Astrocyte (in vitro differentiated cells and primary cell): ENCODE data around the gene EOLA1. TPM values are rescaled to one million over a fixed set of nuclear protein-coding genes. Genes with fewer than 3 reads are reported as not detected.

ENCODE experiments used
- DNase-seq: peaks from one replicate; pipeline ENCODE4 v3.0.0-alpha.2; 2010; ENCODE audit warnings: low read depth
- FAIRE-seq: peaks from 2 replicates; lab custom pipeline; 2011; peaks lifted over from hg19 to GRCh38; lab: Jason Lieb, UNC
- H2AFZ ChIP-seq: 2 replicates; pipeline ENCODE4 v1.6.0; 2012; ENCODE audit warnings: low read depth, low read length, inconsistent platforms
- H3K27ac ChIP-seq: 2 replicates; pipeline ENCODE4 v1.5.1; 2011; ENCODE audit warnings: low read depth, low read length, inconsistent platforms
- H3K27me3 ChIP-seq: 2 replicates; pipeline ENCODE4 v1.6.0; 2011; ENCODE audit warnings: low read length, inconsistent platforms; ENCODE audit not compliant: insufficient read depth
- H3K36me3 ChIP-seq: 2 replicates; pipeline ENCODE4 v1.5.1; 2011; ENCODE audit warnings: low read length, inconsistent platforms; ENCODE audit not compliant: insufficient read depth
- H3K4me1 ChIP-seq: 2 replicates; pipeline ENCODE4 v1.5.1; 2011; ENCODE audit warnings: low read length, inconsistent platforms; ENCODE audit not compliant: insufficient read depth
- H3K4me2 ChIP-seq: 2 replicates; pipeline ENCODE4 v1.6.0; 2012; ENCODE audit warnings: low read length, inconsistent platforms
- H3K4me3 ChIP-seq: 2 replicates; pipeline ENCODE4 v1.5.1; 2011; ENCODE audit warnings: low read depth, mild to moderate bottlenecking, low read length, inconsistent platforms; ENCODE audit not compliant: insufficient read depth
- H3K79me2 ChIP-seq: 2 replicates; pipeline ENCODE4 v1.6.0; 2012; ENCODE audit warnings: mild to moderate bottlenecking, low read length, inconsistent platforms; ENCODE audit not compliant: insufficient read depth
- H3K9ac ChIP-seq: 2 replicates; pipeline ENCODE4 v1.6.0; 2012; ENCODE audit warnings: mild to moderate bottlenecking, low read length, inconsistent platforms
- H3K9me3 ChIP-seq: 2 replicates; pipeline ENCODE4 v1.5.1; 2012; ENCODE audit warnings: low read depth, mild to moderate bottlenecking, low read length, inconsistent platforms; ENCODE audit not compliant: insufficient read depth
- H4K20me1 ChIP-seq: 2 replicates; pipeline ENCODE4 v1.6.0; 2012; ENCODE audit warnings: low read length, inconsistent platforms; ENCODE audit not compliant: insufficient read depth
- H3K27ac Mint-ChIP-seq: one replicate; pipeline ENCODE4 v1.8.0; 2021; ENCODE audit warnings: mild to moderate bottlenecking, mixed read lengths; ENCODE audit not compliant: unreplicated experiment
- H3K27me3 Mint-ChIP-seq: one replicate; pipeline ENCODE4 v1.8.0; 2021; ENCODE audit warnings: low read depth, mixed read lengths; ENCODE audit not compliant: unreplicated experiment
- H3K36me3 Mint-ChIP-seq: one replicate; pipeline ENCODE4 v1.8.0; 2021; ENCODE audit warnings: low read depth, mixed read lengths; ENCODE audit not compliant: unreplicated experiment
- H3K4me1 Mint-ChIP-seq: one replicate; pipeline ENCODE4 v1.8.0; 2021; ENCODE audit warnings: low read depth, mixed read lengths; ENCODE audit not compliant: unreplicated experiment
- H3K4me3 Mint-ChIP-seq: one replicate; pipeline ENCODE4 v1.8.0; 2021; ENCODE audit warnings: mild to moderate bottlenecking, moderate library complexity, mixed read lengths; ENCODE audit not compliant: unreplicated experiment
- H3K9me3 Mint-ChIP-seq: one replicate; pipeline ENCODE4 v1.8.0; 2021; ENCODE audit warnings: mild to moderate bottlenecking, mixed read lengths; ENCODE audit not compliant: unreplicated experiment
- CTCF ChIP-seq: IDR thresholded peaks from 2 replicates; pipeline ENCODE4 v1.5.1; 2011; ENCODE audit warnings: low read depth, mild to moderate bottlenecking, inconsistent platforms, low read length, moderate library complexity; ENCODE audit not compliant: insufficient read depth
- EZH2 ChIP-seq: IDR thresholded peaks from 2 replicates; pipeline ENCODE4 v1.6.1; 2012; ENCODE audit warnings: mild to moderate bottlenecking, low read length, inconsistent platforms; ENCODE audit not compliant: insufficient read depth
- total RNA-seq: library from RNA; stranded (reverse); gene quantifications from 2 replicates; pipeline ENCODE4 v1.2.1, GENCODE V29; 2021

The EOLA1 gene
- total RNA-seq, 1 donor from 2014 or later = 13.6 TPM

GRCh38 chrX:149563359-149563758, 22.5 kb downstream of the EOLA1 start:
- H3K4me2 ChIP-seq = no peak overlapping the region
- no peaks in the 10 kb centered on the region for H3K27me3 ChIP-seq
- no peaks in the 10 kb centered on the region for H3K79me2 ChIP-seq
- no peaks in the 10 kb centered on the region for H3K9me3 Mint-ChIP-seq
- no peaks in the 10 kb centered on the region for H3K9me3 ChIP-seq
- H3K27ac ChIP-seq = no peak overlapping the region
- H4K20me1 ChIP-seq = no peaks in the 10 kb centered on the region
- FAIRE-seq (no peak), DNase-seq (no peak)
- H3K27ac Mint-ChIP-seq = peak overlapping the region; percentile 26
- H3K36me3 ChIP-seq = no peaks in the 10 kb centered on the region
- TF ChIP-seq CTCF (no peak), EZH2 (no peak)
- no peak overlapping the region for H3K4me3 ChIP-seq
- H2AFZ ChIP-seq = no peak overlapping the region
- H3K4me1 ChIP-seq = no peaks in the 10 kb centered on the region
- no peak overlapping the region for H3K9ac ChIP-seq
- no peaks in the 10 kb centered on the region for H3K36me3 Mint-ChIP-seq
- H3K27me3 Mint-ChIP-seq = no peaks in the 10 kb centered on the region
- H3K4me3 Mint-ChIP-seq = no peak overlapping the region
- H3K4me1 Mint-ChIP-seq = no peaks in the 10 kb centered on the region

GRCh38 chrX:149567621-149568417, 27.0 kb downstream of the EOLA1 start:
- Histone ChIP-seq H3K4me3 (no peak overlapping the region), H3K9ac (no peak overlapping the region), H3K4me2 (no peak overlapping the region), H3K9me3 (no peaks in the 10 kb centered on the region), H3K79me2 (no peaks in the 10 kb centered on the region), H4K20me1 (no peaks in the 10 kb centered on the region), H3K4me1 (no peaks in the 10 kb centered on the region), H2AFZ (no peak overlapping the region), H3K36me3 (no peaks in the 10 kb centered on the region), H3K27ac (no peak overlapping the region), H3K27me3 (no peaks in the 10 kb centered on the region)
- Mint-ChIP-seq H3K4me1 (peaks cover 7% of the 10 kb centered on the region), H3K36me3 (no peaks in the 10 kb centered on the region), H3K27me3 (no peaks in the 10 kb centered on the region), H3K27ac (no peak overlapping the region), H3K4me3 (no peak overlapping the region), H3K9me3 (no peaks in the 10 kb centered on the region)
- FAIRE-seq = no peak
- no peak for TF ChIP-seq CTCF
- no peak for TF ChIP-seq EZH2
- no peak for DNase-seq

GRCh38 chrX:149568701-149569296, 28.0 kb downstream of the EOLA1 start:
- no peak overlapping the region for H3K9ac ChIP-seq
- no peaks in the 10 kb centered on the region for H3K9me3 ChIP-seq
- no peak for DNase-seq
- H3K27ac ChIP-seq = no peak overlapping the region
- no peaks in the 10 kb centered on the region for H3K27me3 Mint-ChIP-seq
- H3K4me3 ChIP-seq = no peak overlapping the region
- no peaks in the 10 kb centered on the region for H3K27me3 ChIP-seq
- TF ChIP-seq EZH2 = no peak
- no peak for TF ChIP-seq CTCF
- no peak overlapping the region for H3K4me2 ChIP-seq
- peaks cover 10% of the 10 kb centered on the region for H3K4me1 Mint-ChIP-seq
- H3K9me3 Mint-ChIP-seq = no peaks in the 10 kb centered on the region
- H3K79me2 ChIP-seq = no peaks in the 10 kb centered on the region
- no peaks in the 10 kb centered on the region for H3K4me1 ChIP-seq
- no peaks in the 10 kb centered on the region for H4K20me1 ChIP-seq
- no peaks in the 10 kb centered on the region for H3K36me3 Mint-ChIP-seq
- no peak overlapping the region for H2AFZ ChIP-seq
- no peaks in the 10 kb centered on the region for H3K36me3 ChIP-seq
- H3K27ac Mint-ChIP-seq = no peak overlapping the region
- H3K4me3 Mint-ChIP-seq = no peak overlapping the region
- peak; percentile 71 for FAIRE-seq
